Stimulated activated CD4-positive, alpha-beta T cell treated with anti-CD3 and anti-CD28 coated beads, Interleukin-15, amount 100 ng/mL, for 24 hours (primary cell): ENCODE data around the gene GRHL3.
"Not testable (repeated sequence)": the region's sequence is repeated elsewhere in the genome, so short reads cannot be mapped to it uniquely, and the experiment has no call there.

ENCODE experiments used
- DNase-seq: peaks from one replicate; pipeline ENCODE4 v3.0.0-alpha.2; 2020

The GRHL3 gene

DNA sequence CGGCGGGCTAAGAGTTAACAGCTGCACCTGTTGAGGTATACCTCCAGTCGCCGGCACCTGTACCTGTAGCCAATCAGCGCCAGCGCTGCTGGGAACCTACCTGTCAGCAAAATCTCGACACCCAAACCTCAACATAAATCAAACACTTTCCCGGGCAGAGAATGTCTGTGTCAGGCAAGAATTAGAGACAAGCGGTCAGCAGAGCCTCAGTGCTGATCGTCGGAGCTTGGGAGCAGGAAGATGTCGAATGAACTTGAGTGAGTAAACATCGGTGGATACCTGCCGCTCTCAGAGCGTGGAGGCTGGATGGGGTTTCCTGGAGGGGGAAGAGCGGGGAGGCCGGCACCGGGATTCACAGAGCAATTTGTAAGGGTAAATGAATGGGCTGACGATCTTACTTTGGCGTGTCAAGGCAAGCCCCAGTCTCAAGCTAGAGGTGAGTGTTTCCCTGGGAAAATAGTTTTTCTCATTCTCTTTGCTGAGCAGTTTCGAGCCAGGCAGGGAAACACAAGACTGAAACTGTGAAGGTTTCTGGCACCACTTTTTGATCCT is at the start of gene GRHL3:
GRHL3 (plus strand) TSS at position 46 of the 552 bp plus-strand sequence; CDS start at position 241, 195 bp downstream.
- peak; percentile 14 for DNase-seq

DNA sequence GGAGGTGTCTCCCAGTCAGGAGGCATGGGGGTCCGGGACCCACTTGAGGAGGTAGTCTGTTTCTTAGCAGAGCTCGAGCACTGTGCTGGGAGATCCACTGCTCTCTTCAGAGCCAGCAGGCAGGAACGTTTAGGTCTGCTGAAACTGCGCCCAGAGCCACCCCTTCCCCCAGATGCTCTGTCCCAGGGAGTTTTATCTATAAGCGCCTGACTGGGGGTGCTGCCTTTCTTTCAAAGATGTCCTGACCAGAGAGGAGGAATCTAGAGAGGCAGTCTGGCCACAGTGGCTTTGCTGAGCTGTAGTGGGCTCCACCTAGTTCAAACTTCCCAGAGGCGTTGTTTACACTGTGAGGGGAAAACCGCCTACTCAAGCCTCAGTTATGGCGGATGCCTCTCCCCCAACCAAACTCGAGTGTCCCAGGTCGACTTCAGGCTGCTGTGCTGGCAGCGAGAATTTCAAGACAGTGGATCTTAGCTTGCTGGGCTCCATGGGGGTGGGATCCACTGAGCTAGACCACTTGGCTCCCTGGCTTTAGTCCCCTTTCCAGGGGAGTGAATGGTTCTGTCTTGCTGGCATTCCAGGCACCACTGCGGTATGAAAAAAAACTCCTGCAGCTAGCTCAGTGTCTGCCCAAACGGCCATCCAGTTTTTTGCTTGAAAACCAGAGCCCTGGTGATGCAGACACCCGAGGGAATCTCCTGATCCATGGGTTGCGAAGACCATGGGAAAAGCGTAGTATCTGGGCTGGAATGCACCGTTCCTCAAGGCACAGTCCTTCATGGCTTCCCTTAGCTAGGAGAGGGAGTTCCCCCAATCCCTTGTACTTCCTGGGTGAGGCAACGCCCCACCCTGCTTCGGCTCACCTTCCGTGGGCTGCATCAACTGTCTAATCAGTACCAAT is 44.7 kb upstream of the GRHL3 start:
- DNase-seq: not testable (repeated sequence)

DNA sequence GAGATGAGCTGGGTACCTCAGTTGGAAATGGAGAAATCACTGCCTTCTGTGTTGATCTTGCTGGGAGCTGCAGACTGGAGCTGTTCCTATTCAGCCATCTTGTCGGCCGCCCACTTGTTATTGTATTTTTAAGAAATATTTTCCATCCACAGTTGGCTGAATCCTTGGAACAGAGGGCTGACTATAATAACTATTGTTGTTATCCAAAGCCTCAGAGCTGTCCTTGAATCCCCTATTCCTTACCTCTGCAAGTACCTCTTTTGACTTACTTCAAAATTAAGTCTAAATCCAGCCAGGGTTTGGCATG is 44.1 kb upstream of the GRHL3 start:
- no peak for DNase-seq

DNA sequence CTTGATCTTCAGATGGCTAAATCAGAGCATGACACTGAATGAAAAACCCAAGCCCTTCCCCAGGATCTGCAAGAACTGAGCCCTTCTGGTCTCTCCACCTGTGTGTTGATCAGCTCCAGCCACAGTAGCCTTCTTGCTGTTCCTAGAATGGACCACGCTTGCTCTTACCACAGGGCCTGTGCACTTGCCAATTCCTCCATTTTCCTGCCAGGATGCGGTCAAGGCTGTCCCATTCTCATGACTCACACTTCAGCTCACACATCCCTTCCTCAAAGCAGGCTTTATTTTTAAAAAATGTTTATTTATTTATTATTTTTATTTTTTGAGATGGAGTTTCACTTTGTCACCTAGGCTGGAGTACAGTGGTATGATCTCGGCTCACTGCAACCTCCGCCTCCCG is 43.6 kb upstream of the GRHL3 start:
- no peak for DNase-seq

DNA sequence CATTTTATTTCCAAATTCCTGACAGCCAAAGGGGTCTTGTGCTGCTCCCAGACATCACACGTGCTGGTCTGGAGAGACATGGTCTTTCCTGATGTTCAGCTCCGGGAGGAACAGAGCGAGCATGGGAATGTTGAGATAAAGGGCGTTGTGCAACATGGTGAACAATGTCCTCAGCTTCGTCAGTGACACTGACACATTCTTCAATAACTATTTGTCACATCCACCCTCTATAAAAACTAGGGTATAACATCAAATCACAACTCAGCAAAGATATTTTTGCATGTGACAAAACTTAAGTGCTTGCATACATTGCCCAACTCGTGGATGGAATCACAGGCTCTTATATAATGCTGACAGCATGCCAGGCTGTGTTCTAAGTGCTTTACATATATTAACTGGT is 42.4 kb upstream of the GRHL3 start:
- DNase-seq: no peak

DNA sequence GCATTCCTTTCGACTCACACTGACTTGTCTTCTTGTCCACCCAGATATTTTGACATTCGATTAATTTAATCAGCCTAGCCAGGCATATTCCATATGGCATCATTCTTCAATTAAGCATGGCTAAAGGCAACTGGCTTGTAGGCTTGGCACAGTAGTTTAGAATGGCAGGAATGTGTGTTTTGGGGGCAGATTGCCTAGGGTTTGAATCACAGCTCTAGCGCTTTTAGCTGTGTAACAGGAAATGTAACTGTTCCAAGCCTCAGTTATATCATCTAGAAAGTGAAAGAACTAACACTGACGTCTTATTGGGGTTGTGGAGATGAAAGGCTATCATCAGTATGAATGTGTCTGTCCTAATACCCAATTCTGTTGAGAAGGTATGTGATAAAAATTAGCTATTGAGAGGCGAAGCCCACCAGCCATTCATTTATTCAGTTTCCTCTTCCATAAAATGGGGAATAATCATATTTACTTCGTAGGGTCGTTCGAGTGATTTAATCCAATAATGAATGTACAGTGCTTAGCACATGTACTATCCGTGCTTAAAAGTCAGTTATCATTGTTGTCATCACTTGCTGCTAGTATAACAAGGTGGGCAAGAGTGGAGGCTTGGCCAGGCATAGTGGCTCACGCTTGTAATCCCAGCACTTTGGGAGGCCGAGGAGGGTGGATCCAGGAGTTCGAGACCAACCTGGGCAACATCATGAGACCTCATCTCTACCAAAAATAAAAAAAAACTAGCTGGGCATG is 41.6 kb upstream of the GRHL3 start:
- peak; percentile 11 for DNase-seq

DNA sequence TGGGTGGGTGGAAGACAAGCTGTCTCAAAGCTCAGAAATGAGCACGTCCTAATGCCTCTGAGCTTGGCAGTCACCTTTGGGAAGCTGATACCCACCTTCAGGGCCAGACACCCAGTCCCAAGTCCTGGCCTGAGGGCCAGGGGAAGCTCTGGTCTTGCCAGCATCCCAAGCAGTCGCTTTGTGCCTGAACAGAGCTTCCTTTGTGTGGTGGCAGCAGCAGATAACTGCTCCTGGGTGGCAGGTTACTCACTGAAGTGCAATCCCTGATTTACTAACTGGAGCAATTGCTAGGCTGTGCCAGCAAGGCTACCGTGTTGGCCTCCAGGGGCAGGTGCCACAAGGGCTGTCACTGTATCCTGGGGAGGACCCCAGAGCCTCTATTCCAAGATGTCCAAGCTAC is 40.4 kb upstream of the GRHL3 start:
- no peak for DNase-seq

DNA sequence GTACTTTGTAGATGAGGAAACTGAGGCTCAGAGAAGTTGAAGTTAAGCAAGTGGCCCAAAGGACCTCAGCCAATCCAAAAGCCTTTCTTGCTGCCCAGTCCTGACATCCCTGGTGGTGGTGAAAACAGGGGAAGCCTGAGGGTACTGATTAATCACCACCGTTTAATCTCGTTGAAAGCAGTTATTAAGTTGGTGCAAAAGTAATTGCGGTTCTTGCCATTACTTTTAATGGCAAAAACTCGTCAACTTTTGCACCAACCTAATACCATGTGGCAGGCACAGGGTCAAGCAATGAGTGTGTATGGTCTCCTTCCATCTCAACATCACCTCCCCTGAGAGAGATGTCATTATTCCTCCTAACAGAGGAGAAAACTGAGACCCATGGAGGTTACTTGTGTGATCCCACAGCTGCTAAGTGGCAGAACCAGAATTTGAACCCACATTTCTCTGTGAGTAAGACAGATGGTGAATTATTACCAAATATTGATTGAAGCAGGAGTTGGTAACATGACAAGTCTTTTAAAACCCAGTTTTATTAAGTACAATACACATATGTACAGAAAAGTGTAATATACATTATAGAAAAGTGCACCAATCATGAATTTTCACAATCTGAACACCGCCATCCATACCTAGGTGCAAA is 39.4 kb upstream of the GRHL3 start:
- DNase-seq: no peak

DNA sequence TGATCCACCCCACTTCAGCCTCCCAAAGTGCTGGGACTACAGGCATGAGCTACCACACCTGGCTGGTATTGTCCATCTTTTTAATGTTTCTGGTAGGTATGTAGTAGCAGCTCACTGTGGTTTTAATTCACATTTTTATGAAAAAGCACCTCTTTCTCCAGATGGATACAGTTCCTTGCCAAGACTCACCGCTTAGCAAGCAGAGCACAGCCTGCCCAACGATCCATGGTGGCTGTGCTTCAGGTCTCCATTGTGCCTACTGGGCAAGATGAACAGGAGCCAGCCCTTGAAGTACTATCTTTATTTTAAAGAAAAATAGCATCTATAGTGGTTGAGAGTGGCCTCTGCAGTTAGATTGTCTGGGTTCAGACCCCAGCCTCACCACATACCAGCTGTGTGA is 37.6 kb upstream of the GRHL3 start:
- no peak for DNase-seq

DNA sequence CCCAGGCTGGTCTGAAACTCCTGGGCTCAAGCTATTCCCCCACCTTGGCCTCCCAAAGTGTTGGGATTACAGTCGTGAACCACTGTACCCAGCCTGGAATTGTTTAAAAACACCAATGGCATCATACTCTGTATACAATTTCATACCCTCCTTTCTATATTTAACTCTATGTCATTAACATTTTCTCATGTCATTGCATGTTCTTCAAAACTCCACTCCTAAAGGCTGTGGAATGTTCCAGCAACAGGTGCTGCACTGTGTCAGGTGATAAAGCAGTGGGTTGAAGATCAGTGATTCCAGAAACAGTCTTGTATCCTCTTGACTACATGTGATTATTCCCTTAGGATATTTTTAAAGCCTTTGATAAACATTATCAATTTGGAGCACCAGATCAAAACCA is 36.7 kb upstream of the GRHL3 start:
- no peak for DNase-seq

DNA sequence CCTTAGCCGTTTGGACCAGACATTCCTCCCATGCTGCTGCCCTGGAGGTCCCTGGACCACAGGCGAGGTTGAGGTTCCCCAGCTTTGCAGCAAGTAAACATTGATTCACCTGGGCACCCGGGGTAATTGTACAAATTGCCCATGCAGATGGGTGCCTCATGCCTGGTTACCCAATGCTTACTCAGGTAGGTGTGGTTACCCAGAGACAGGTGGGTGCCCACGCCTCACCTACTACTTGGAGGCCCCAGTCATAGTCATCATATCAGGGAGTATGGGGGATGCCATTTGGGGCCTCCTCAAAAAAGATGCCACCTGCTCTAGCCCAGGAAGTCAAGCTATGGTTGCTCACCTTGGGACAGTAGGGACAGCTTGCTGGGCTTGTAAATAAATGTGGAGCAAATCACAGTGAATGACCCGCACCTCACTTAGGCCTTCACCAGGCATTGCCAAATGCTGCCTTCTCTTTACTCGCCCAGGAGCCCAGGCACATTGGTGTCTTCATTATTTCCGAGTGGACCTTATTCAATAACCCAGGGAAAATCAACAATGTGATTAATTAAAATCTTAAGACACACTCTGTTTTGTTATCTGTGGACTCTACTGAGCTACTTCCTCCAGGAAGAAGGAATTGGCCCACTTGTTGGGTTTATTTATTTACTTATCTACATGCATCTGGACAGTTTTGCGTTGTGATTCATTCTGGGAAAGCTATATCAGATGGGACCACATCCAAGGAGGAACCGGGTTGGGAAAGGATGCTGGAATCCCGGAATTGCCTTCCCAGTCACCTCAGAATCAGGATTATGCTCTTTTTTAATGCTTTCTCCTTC is 35.6 kb upstream of the GRHL3 start:
- no peak for DNase-seq

DNA sequence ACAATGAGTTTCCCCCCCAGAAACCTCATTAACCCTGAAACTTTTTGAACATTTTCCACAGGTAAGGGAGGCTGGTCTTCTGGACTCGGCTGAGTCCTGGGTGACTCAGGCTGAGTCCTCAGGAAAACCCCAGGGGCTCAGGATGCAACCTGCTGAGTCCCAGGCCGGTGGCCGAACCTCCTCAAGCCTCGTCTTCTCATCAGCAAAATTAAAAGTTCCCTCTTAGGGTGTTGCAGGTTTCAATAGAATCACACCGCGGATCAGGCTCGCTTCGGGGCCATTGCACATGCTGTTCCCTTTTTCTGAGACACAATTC is 35.0 kb upstream of the GRHL3 start:
- DNase-seq: no peak

DNA sequence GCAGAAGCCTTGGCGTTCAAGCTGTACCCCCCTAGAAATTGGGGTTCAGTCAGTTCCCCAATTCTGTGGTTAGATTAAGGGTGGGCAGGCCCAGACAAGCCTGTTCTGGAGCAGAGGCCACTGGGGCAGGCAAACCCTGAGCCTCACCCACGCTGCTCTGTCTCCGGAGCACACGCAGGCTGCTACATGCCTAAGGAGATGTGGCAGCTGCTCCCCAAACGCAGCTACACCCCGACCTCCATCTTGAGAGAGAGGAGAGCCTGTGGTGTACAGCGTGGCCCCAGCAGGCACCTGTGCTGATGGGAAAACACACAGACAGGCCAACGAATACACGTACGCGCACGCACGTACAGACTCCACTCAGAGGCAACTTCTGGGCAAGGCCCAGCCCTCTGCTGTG is 33.9 kb upstream of the GRHL3 start:
- DNase-seq: no peak

DNA sequence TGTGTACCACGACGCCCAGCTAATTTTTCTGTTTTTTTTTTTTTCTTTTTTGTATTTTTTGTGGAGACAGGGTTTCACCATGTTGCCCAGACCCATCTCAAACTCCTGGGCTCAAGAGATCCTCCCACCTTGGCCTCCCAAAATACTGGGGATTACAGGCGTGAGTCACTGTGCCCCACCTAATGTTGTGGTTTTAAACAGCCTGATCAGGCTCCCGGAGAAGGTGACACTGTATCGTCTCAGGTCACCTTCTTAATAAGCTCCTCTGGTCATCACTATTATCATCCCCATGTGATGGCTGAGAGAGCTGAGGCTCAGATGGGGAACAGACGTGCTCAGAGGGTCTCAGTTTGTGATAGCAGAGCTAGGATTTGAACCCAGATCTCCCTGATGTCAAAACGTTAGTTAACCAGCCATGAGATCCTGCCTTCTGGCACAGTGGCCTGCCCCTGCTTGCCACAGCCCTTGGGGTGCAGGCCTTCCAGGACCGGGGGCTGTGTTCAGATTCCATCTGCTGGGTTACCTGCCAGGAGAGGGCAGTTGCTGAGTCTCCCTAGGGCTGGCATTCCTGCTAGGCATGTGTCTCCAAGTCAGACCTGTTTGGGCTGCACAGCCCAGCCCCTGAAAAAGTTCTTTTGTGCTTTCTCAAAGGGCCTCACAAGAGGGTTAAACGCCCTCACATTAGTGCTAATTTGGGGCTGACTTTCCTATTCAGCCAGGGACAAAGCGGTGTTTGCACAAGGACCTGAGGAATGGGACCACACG is 32.7 kb upstream of the GRHL3 start:
- DNase-seq: no peak

DNA sequence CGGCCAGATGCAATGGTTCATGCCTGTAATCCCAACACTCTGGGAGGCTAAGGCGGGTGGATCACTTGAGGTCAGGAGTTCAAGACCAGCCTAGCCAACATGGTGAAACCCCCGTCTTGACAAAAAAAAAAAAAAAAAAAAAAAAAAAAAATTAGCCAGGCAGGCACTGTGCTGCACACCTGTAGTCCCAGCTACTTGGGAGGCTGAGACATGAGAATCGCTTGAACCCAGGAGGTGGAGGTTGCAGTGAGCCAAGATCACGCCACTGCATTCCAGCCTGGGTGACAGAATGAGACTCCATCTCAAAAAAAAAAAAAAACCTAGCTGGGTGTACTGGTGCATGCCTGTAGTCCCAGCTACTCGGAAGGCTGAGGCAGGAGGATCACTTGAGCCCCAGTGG is 31.4 kb upstream of the GRHL3 start:
- DNase-seq: not testable (repeated sequence)

DNA sequence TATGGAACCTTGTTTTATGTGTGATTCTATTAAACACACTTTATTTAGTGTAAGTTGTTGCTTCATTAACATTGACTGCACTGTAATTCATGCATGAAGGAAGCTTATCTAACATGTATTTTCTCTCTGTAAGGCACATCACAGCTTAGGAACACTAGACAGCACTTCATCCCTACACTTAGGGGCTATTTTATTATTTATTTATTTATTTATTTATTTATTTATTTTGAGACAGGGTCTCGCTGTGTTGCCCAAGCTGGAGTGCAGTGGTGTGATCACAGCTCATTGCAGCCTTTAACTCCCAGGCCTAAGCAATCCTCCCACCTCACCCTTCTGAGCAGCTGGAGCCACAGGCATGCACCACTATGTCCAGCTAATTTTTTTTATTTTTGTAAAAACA is 30.7 kb upstream of the GRHL3 start:
- no peak for DNase-seq

DNA sequence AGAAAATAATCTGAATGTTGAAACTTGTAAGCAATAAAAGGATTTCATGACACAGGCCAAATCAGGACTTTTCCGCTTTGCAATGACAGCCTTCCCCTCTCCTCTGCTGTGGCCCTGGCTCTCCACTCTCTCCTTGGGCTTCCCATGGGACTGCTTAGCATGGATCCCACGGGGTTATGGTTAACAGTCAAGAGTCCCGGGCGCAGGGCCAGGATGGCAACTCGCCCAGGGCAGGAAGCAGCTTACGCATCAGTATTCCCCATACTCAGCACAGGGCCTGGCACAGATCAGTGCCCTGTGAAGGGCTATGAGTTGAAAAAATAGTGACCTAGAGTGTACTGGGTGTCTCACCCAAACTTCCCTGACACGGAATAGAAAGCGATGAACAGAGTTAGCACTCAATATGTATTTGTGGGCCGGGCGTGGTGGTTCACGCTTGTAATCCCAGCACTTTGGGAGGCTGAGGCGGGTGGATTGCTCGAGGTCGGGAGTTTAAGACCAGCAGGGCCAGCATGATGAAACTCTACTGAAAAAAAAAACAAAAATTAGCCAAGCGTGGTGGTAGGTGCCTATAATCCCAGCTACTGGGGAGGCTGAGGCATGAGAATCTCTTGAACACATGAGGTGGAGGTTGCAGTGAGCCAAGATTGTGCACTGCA is 29.1 kb upstream of the GRHL3 start:
- DNase-seq: no peak

DNA sequence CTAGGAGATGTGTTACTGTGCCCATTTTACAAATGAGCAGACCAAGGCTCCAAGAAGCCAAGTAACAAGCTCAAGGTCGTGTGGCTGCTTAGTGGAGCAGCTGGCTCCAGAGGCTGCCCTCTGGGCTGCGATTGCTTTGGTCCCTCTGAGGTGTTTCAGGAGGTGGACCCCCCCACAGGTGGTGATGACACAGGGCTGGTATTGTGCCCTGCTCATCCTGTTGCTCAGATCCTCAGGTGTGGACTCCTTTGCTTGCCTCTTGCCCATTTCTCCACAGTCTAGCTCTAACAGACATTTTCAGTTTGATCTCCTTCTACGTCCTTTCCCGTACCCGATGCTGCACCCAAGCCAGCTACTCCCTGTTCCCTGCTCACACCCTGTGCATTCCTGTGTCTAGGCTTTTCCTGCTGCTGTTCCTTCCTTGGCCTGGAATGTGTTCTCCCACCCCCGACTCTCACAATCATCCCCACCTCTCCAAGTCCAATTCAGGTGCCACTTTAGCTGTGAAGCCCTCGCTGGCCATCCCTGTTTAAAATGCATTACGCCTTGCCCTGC is 28.1 kb upstream of the GRHL3 start:
- DNase-seq: no peak

DNA sequence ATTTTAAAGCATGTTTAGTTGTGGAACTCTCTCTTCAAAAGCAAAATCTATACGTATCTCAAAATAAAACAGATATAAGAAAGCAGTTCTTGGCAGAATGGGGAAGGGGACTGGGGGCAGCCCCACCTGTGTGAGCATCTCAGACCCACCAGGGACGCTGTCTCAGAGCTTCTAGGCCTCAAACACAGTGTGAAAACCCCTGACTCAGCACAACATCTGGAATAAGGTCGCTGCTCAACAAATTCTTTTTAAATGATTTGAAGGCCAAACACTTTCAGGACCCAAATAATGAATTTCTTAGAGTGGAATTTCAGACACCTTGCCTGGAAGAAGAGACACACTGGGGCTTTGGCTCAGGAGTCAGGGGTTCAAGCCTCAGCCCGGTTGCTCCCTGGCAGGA is 27.1 kb upstream of the GRHL3 start:
- DNase-seq: no peak

DNA sequence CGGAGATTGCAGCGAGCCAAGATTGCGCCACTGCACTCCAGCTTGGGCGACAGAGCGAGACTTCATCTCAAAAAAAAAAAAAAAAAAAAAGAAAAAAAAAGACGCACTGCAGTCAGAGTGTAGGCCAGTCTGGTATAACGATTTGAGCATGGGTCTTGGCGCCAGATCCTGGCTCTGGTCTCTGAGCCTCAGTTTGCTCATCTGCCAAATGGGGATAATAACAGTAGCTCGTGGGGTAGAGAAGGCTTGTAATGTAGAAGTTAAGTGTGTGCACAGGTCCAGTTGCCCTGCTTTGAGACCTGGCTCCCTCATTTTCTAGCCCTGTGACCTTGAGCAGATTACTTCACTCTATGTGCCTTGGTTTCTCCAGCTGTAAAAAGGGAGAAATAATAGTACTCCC is 26.3 kb upstream of the GRHL3 start:
- DNase-seq: no peak
